GM12878 (cell line): ENCODE measurements around the gene SUPT7L. TPM values are rescaled to one million over a fixed set of nuclear protein-coding genes. Genes with fewer than 3 reads are reported as not detected.

Experiments
- ATAC-seq: fragments of 200-7000 bp; cut with Tn5 transposase; 3 replicates; pipeline ENCODE4 v1.9.1; 2020; ENCODE audit warnings: mild to moderate bottlenecking, moderate library complexity
- BruUV-seq: library from RNA; stranded (reverse); fragments of 400-500 nt; replicated peaks from 2 replicates; lab custom pipeline; 2021; lab: Mats Ljungman, UMichigan
- CTCF ChIA-PET: fragments of 300-600 bp; sonication (Branson Sonifier 250); formaldehyde crosslinking; extraction: SDS; loops from one replicate; lab custom pipeline; 2021; ENCODE audit warnings: inconsistent platforms; lab: Yijun Ruan, JAX
- POLR2A ChIA-PET: fragments of 350-600 bp; formaldehyde crosslinking; extraction: SDS; loops from one replicate; lab custom pipeline; 2021; ENCODE audit warnings: inconsistent platforms; lab: Charles Lee
- RAD21 ChIA-PET: fragments of 300-600 bp; sonication (Branson Sonifier 250); formaldehyde crosslinking; loops from one replicate; lab custom pipeline; 2023; ENCODE audit warnings: antibody characterized with exemption; ENCODE audit not compliant: unreplicated experiment; lab: Charles Lee
- SMC1A ChIA-PET: fragments of 300-600 bp; sonication (Branson Sonifier 250); formaldehyde crosslinking; loops from one replicate; lab custom pipeline; 2023; ENCODE audit not compliant: unreplicated experiment, uncharacterized antibody; lab: Charles Lee
- DNase-seq: peaks from one replicate; pipeline ENCODE4 v3.0.0-alpha.2; 2011; ENCODE audit warnings: low read depth, low spot score
- FAIRE-seq: peaks from 3 replicates; lab custom pipeline; 2011; peaks lifted over from hg19 to GRCh38; lab: Jason Lieb, UNC
- H2AFZ ChIP-seq: 2 replicates; pipeline ENCODE4 v1.6.0; 2011; ENCODE audit warnings: low read depth, low read length, control low read depth; ENCODE audit not compliant: control insufficient read depth
- H3K27ac ChIP-seq: 2 replicates; pipeline ENCODE4 v1.5.1; 2011; ENCODE audit warnings: control low read depth; ENCODE audit not compliant: control insufficient read depth, insufficient read depth
- H3K27me3 ChIP-seq, 2 experiments: replicated peaks in 1 of 2; 2 replicates each; pipeline versions ENCODE4 v1.6.0 to v1.6.1; 2011; ENCODE audit warnings: low read length in 1 of 2; ENCODE audit not compliant: control insufficient read depth in 2 of 2, insufficient read depth in 2 of 2
- H3K36me3 ChIP-seq, 2 experiments: 2 replicates each; pipeline ENCODE4 v1.5.1; 2011; ENCODE audit warnings: low read length in 1 of 2; ENCODE audit not compliant: control insufficient read depth in 2 of 2, insufficient read depth in 2 of 2
- H3K4me1 ChIP-seq: 2 replicates; pipeline ENCODE4 v1.6.1; 2011; ENCODE audit warnings: mild to moderate bottlenecking, low read length, moderate library complexity, mixed read lengths; ENCODE audit not compliant: control insufficient read depth, insufficient read depth
- H3K4me2 ChIP-seq: 2 replicates; pipeline ENCODE4 v1.6.0; 2011; ENCODE audit warnings: control low read depth; ENCODE audit not compliant: control insufficient read depth, insufficient read depth
- H3K4me3 ChIP-seq: fragments of 200-600 bp; sonication (generic); 2 replicates; pipeline ENCODE4 v1.5.1; 2016
- H3K79me2 ChIP-seq: 2 replicates; pipeline ENCODE4 v1.6.0; 2011; ENCODE audit warnings: low read length; ENCODE audit not compliant: control insufficient read depth, insufficient read depth
- H3K9ac ChIP-seq: 2 replicates; pipeline ENCODE4 v1.8.0; 2011; ENCODE audit warnings: low read length, control low read depth, mixed read lengths; ENCODE audit not compliant: control insufficient read depth, insufficient read depth
- H3K9me3 ChIP-seq: replicated peaks from 3 replicates; pipeline ENCODE4 v1.5.1; 2011; ENCODE audit warnings: mild to moderate bottlenecking, low read length; ENCODE audit not compliant: control insufficient read depth, insufficient read depth
- H4K20me1 ChIP-seq: 2 replicates; pipeline ENCODE4 v1.6.0; 2011; ENCODE audit not compliant: control insufficient read depth, insufficient read depth
- BCL3 ChIP-seq: IDR thresholded peaks from 2 replicates; pipeline ENCODE4 v1.6.1; 2011; ENCODE audit warnings: borderline replicate concordance, low read depth, mild to moderate bottlenecking, moderate library complexity, low read length; ENCODE audit not compliant: insufficient read depth, poor library complexity, severe bottlenecking
- IRF5 ChIP-seq: fragments of 450-650 bp; IDR thresholded peaks from 2 replicates; pipeline ENCODE4 v1.6.1; 2017; ENCODE audit warnings: borderline replicate concordance
- KAT2A ChIP-seq: conservative IDR thresholded peaks from 2 replicates; pipeline ENCODE4 v1.6.1; 2011; ENCODE audit warnings: low read depth, low read length; ENCODE audit not compliant: control insufficient read depth
- NR2C2 ChIP-seq: IDR thresholded peaks from 2 replicates; pipeline ENCODE4 v1.6.1; 2011; ENCODE audit warnings: borderline replicate concordance, low read depth; ENCODE audit not compliant: control insufficient read depth, insufficient read length
- PKNOX1 ChIP-seq: fragments of 450-650 bp; IDR thresholded peaks from 2 replicates; pipeline ENCODE4 v1.6.1; 2016; ENCODE audit warnings: mild to moderate bottlenecking
- RB1 ChIP-seq: fragments of 450-650 bp; formaldehyde crosslinking; IDR thresholded peaks from 2 replicates; pipeline ENCODE4 v1.6.1; 2017; ENCODE audit warnings: mild to moderate bottlenecking, borderline replicate concordance
- SREBF1 ChIP-seq: IDR thresholded peaks from 2 replicates; pipeline ENCODE4 v1.6.1; 2012; ENCODE audit warnings: mild to moderate bottlenecking, low read length
- TAF1 ChIP-seq: IDR thresholded peaks from 2 replicates; pipeline ENCODE4 v1.6.1; 2011; ENCODE audit warnings: mild to moderate bottlenecking, low read depth, low read length, borderline replicate concordance
- WGBS: methylation state at CpG from one replicate; pipeline ENCODE4 v1.1.6; 2016; ENCODE audit warnings: low lambda C conversion rate; ENCODE audit not compliant: insufficient replicate concordance, insufficient coverage; ENCODE audit errors: missing lambda C conversion rate; 5-methylcytosine and 5-hydroxymethylcytosine counted together
- in situ Hi-C: fragments of 300-500 bp; cut with MboI; formaldehyde crosslinking; loops from 9 replicates; pipeline ENCODE4 v1.14.3; 2018; ENCODE audit warnings: mixed read lengths
- intact Hi-C: fragments of 100-400 bp; cut with micrococcal nuclease; formaldehyde crosslinking; loops from one replicate; pipeline ENCODE4 v1.14.2; 2022; ENCODE audit not compliant: unreplicated experiment
- polyA plus RNA-seq, 11 experiments: library from polyadenylated mRNA; depleted of rRNA in 4 of 11; unstranded in 6 of 11; stranded (reverse) in 5 of 11; fragments of >200 nt; fragmentation: Nextera tagmentation in 4 of 11; fragmentation: Illumina TruSeq in 1 of 11; extraction: Ambion mirVana in 4 of 11; extraction: Trizol in 1 of 11; gene quantifications; 1 replicate in 1 of 11; 2 replicates in 10 of 11; pipeline versions ENCODE4 v1.2.1 to v1.2.3, GENCODE V29; 2011 to 2016; ENCODE audit warnings: inconsistent platforms in 2 of 11, missing spikeins in 2 of 11, low read depth in 1 of 11
- total RNA-seq, 4 experiments: library from RNA; depleted of rRNA in 3 of 4; stranded (reverse); fragments of >200 nt in 3 of 4; fragmentation: Illumina TruSeq in 1 of 4; extraction: Trizol in 1 of 4; gene quantifications; 2 replicates each; pipeline versions ENCODE4 v1.2.1 to v1.2.3, GENCODE V29; 2013 to 2021

The SUPT7L gene
- total and polyA plus RNA-seq, 10 of the 15 experiments (the other 5 are each of a cell fraction or from before 2014, with no cell fraction given), result 10.2 to 43.7 (median 21.3) TPM

- CTCF ChIA-PET, result interaction anchor here (0.9 to 2.4 kb wide), 3 partner anchors 35 to 56 kb away, joined by 3 to 14 read pairs (median 3); no protein-coding TSS in a partner anchor
- Histone ChIP-seq H3K27ac (no peak overlapping the region), H3K4me3 (no peak overlapping the region), H4K20me1 (no peaks in the 10 kb centered on the region), H2AFZ (no peak overlapping the region), H3K4me1 (no peaks in the 10 kb centered on the region), H3K79me2 (no peaks in the 10 kb centered on the region), H3K27me3 (no peaks in the 10 kb centered on the region), H3K4me2 (no peak overlapping the region), H3K9ac (no peak overlapping the region), H3K36me3 (peaks cover 2 to 29% of the 10 kb centered on the region in 2 experiments; a peak in 3 of 4 replicates), H3K9me3 (no peaks in the 10 kb centered on the region)
- in situ Hi-C loops, result no loop called here
- POLR2A ChIA-PET, result no interaction called here
- FAIRE-seq, result no peak
- no TSS peak for BruUV-seq
- TF ChIP-seq SREBF1, result no peak
- no peak for TF ChIP-seq NR2C2
- no peak for TF ChIP-seq PKNOX1
- no peak for TF ChIP-seq RB1
- no peak for TF ChIP-seq KAT2A
- no peak for TF ChIP-seq TAF1
- no peak for TF ChIP-seq BCL3
- TF ChIP-seq IRF5, result no peak
- no peak for DNase-seq
- intact Hi-C loops, result no loop called here
- 100% methylated on average over 4 of the region's 4 CpGs for WGBS
- SMC1A ChIA-PET, result interaction anchor here (1.1 to 1.8 kb wide), 2 partner anchors 10 to 35 kb away, joined by 3 to 4 read pairs; no protein-coding TSS in a partner anchor
- ATAC-seq, result no peak
- RAD21 ChIA-PET, result interaction anchor here (1.3 kb wide), 1 partner anchor 19 kb away, joined by 3 read pairs; no protein-coding TSS in a partner anchor
Measured at GRCh38 chr2:27647737-27648136, 15.7 kb downstream of the SUPT7L start.
